Smooth muscle cell (in vitro differentiated cells): Measurements from ENCODE around the gene CAPN2. TPM values are rescaled to one million over a fixed set of nuclear protein-coding genes. Genes with fewer than 3 reads are reported as not detected.

Source experiments
- DNase-seq: peaks from one replicate; lab custom pipeline; 2025; ENCODE audit not compliant: unreplicated experiment; lab: John Stamatoyannopoulos, UW
- H2AFZ ChIP-seq: fragments of 200-600 bp; sonication (generic); 2 replicates; pipeline ENCODE4 v1.6.0; 2016; ENCODE audit warnings: antibody characterized with exemption, low read depth, mild to moderate bottlenecking
- H3F3A ChIP-seq: fragments of 200-600 bp; sonication (generic); 2 replicates; pipeline ENCODE4 v1.6.0; 2017; ENCODE audit warnings: antibody characterized with exemption, low read depth
- H3K27ac ChIP-seq: fragments of 200-600 bp; sonication (generic); 2 replicates; pipeline ENCODE4 v1.5.1; 2016; ENCODE audit warnings: low read depth, mild to moderate bottlenecking
- H3K27me3 ChIP-seq: fragments of 200-600 bp; sonication (generic); 2 replicates; pipeline ENCODE4 v1.6.1; 2016; ENCODE audit warnings: low read depth, mild to moderate bottlenecking
- H3K36me3 ChIP-seq: fragments of 200-600 bp; sonication (generic); 2 replicates; pipeline ENCODE4 v1.5.1; 2016; ENCODE audit warnings: low read depth
- H3K4me1 ChIP-seq: fragments of 200-600 bp; sonication (generic); 2 replicates; pipeline ENCODE4 v1.5.1; 2016; ENCODE audit warnings: low read depth
- H3K4me2 ChIP-seq: fragments of 200-600 bp; sonication (generic); 2 replicates; pipeline ENCODE4 v1.6.0; 2016; ENCODE audit warnings: mild to moderate bottlenecking
- H3K4me3 ChIP-seq: fragments of 200-600 bp; sonication (generic); 2 replicates; pipeline ENCODE4 v1.5.1; 2016; ENCODE audit warnings: mild to moderate bottlenecking
- H3K79me2 ChIP-seq: fragments of 200-600 bp; sonication (generic); 2 replicates; pipeline ENCODE4 v1.6.0; 2016; ENCODE audit warnings: low read depth, mild to moderate bottlenecking
- H3K9ac ChIP-seq: fragments of 200-600 bp; sonication (generic); 2 replicates; pipeline ENCODE4 v1.6.0; 2016; ENCODE audit warnings: low read depth
- H3K9me3 ChIP-seq: fragments of 200-600 bp; sonication (generic); replicated peaks from 2 replicates; pipeline ENCODE4 v1.5.1; 2016; ENCODE audit warnings: low read depth
- H4K20me1 ChIP-seq: fragments of 200-600 bp; sonication (generic); 2 replicates; pipeline ENCODE4 v1.6.0; 2016; ENCODE audit warnings: low read depth
- CTCF ChIP-seq: fragments of 200-600 bp; sonication (generic); IDR thresholded peaks from 2 replicates; pipeline ENCODE4 v1.5.1; 2017; ENCODE audit warnings: borderline replicate concordance, mild to moderate bottlenecking, antibody characterized with exemption; ENCODE audit not compliant: insufficient read depth, poor library complexity, severe bottlenecking
- WGBS: methylation state at CpG from one replicate; pipeline ENCODE4 v1.1.7; 2016; ENCODE audit warnings: low lambda C conversion rate; 5-methylcytosine and 5-hydroxymethylcytosine counted together
- polyA plus RNA-seq: library from polyadenylated mRNA; unstranded; fragments of >200 nt; fragmentation: Nextera tagmentation; extraction: Ambion mirVana; gene quantifications from 2 replicates; pipeline ENCODE4 v1.2.1, GENCODE V29; 2016
- total RNA-seq: library from RNA; depleted of rRNA; stranded (reverse); fragments of >200 nt; gene quantifications from 2 replicates; pipeline ENCODE4 v1.2.3, GENCODE V29; 2014

Gene CAPN2
- total and polyA plus RNA-seq, 2 experiments from 2014 or later: 182 to 229 TPM

GRCh38 chr1:223752721-223753515 is 40.6 kb downstream of the CAPN2 start:
- H3K36me3 ChIP-seq: peaks cover 25% of the 10 kb centered on the region
- WGBS: 89% methylated on average over 15 of the region's 15 CpGs
- DNase-seq: no peak

GRCh38 chr1:223754681-223755431 is 42.5 kb downstream of the CAPN2 start:
- Histone ChIP-seq H3K4me2 (no peak overlapping the region), H3K36me3 (peaks cover 22% of the 10 kb centered on the region), H2AFZ (no peak overlapping the region), H3K4me1 (no peaks in the 10 kb centered on the region), H3K27me3 (no peaks in the 10 kb centered on the region), H3F3A (no peaks in the 10 kb centered on the region), H3K9ac (no peak overlapping the region), H3K79me2 (no peaks in the 10 kb centered on the region), H3K4me3 (no peak overlapping the region), H3K27ac (no peak overlapping the region), H3K9me3 (no peaks in the 10 kb centered on the region), H4K20me1 (peaks cover 4% of the 10 kb centered on the region)
- TF ChIP-seq CTCF: no peak
- DNase-seq: no peak
- 97% methylated on average over 15 of the region's 17 CpGs for WGBS

More at GRCh38 chr1:223752721-223753515, 40.6 kb downstream of the CAPN2 start:
- Histone ChIP-seq H3K4me1 (peaks cover 4% of the 10 kb centered on the region), H3K27ac (no peak overlapping the region), H2AFZ (no peak overlapping the region), H3K4me3 (no peak overlapping the region), H3K9me3 (no peaks in the 10 kb centered on the region), H3K9ac (no peak overlapping the region), H4K20me1 (peaks cover 8% of the 10 kb centered on the region), H3K4me2 (no peak overlapping the region), H3K27me3 (no peaks in the 10 kb centered on the region), H3F3A (peaks cover 9% of the 10 kb centered on the region), H3K79me2 (no peaks in the 10 kb centered on the region)
- no peak for TF ChIP-seq CTCF

GRCh38 chr1:223755432-223755792 is 43.1 kb downstream of the CAPN2 start:
- TF ChIP-seq CTCF: no peak
- no peaks in the 10 kb centered on the region for H4K20me1 ChIP-seq
- no peaks in the 10 kb centered on the region for H3K27me3 ChIP-seq
- H3K36me3 ChIP-seq: peaks cover 16% of the 10 kb centered on the region
- no peaks in the 10 kb centered on the region for H3K4me1 ChIP-seq
- H3F3A ChIP-seq: no peaks in the 10 kb centered on the region
- H2AFZ ChIP-seq: no peak overlapping the region
- no peak overlapping the region for H3K27ac ChIP-seq
- no peak for DNase-seq
- no peak overlapping the region for H3K9ac ChIP-seq
- 96% methylated on average over 9 of the region's 9 CpGs for WGBS
- H3K79me2 ChIP-seq: no peaks in the 10 kb centered on the region
- no peaks in the 10 kb centered on the region for H3K9me3 ChIP-seq
- H3K4me2 ChIP-seq: no peak overlapping the region
- no peak overlapping the region for H3K4me3 ChIP-seq
